Measurements from ENCODE around the gene TF.
A peak's percentile ranks its signal among the peaks of the same experiment; 100 is the strongest.

Gene TF

GRCh38 chr3:133820889-133821675 is 74.9 kb downstream of the TF start:
- DNase-seq, result no peak

GRCh38 chr3:133821767-133822638 is 75.8 kb downstream of the TF start:
- peak; percentile 22 for DNase-seq

- DNase-seq, result no peak
Measured at GRCh38 chr3:133824961-133825485, 78.8 kb downstream of the TF start.

GRCh38 chr3:133825969-133826727 is 80.0 kb downstream of the TF start:
- no peak for DNase-seq

GRCh38 chr3:133827136-133827535 is 80.9 kb downstream of the TF start:
- DNase-seq, result no peak

- no peak for DNase-seq
Measured at GRCh38 chr3:133827684-133828083, 81.5 kb downstream of the TF start.

GRCh38 chr3:133828576-133829309 is 82.5 kb downstream of the TF start:
- no peak for DNase-seq

- no peak for DNase-seq
Measured at GRCh38 chr3:133829310-133829707, 83.1 kb downstream of the TF start.

- no peak for DNase-seq
Measured at GRCh38 chr3:133830071-133830470, 83.9 kb downstream of the TF start.

GRCh38 chr3:133831966-133832801 is 86.0 kb downstream of the TF start:
- no peak for DNase-seq

GRCh38 chr3:133832802-133833144 is 86.6 kb downstream of the TF start:
- no peak for DNase-seq

GRCh38 chr3:133833267-133833666 is 87.1 kb downstream of the TF start:
- DNase-seq, result no peak

GRCh38 chr3:133833880-133834620 is 87.9 kb downstream of the TF start:
- no peak for DNase-seq

- no peak for DNase-seq
Measured at GRCh38 chr3:133834621-133835417, 88.6 kb downstream of the TF start.

GRCh38 chr3:133835418-133835743 is 89.2 kb downstream of the TF start:
- DNase-seq, result no peak

GRCh38 chr3:133835961-133836360 is 89.8 kb downstream of the TF start:
- DNase-seq, result no peak

GRCh38 chr3:133836497-133837158 is 90.4 kb downstream of the TF start:
- DNase-seq, result no peak

GRCh38 chr3:133837487-133838295 is 91.5 kb downstream of the TF start:
- no peak for DNase-seq
